GM12878 (cell line): Measurements from ENCODE around the gene ARRDC5. TPM values are rescaled to one million over a fixed set of nuclear protein-coding genes. Genes with fewer than 3 reads are reported as not detected.
A peak's percentile ranks its signal among the peaks of the same experiment; 100 is the strongest.

Experiments
- ATAC-seq: fragments of 200-7000 bp; cut with Tn5 transposase; 3 replicates; pipeline ENCODE4 v1.9.1; 2020; ENCODE audit warnings: mild to moderate bottlenecking, moderate library complexity
- BruUV-seq: library from RNA; stranded (reverse); fragments of 400-500 nt; replicated peaks from 2 replicates; lab custom pipeline; 2021; lab: Mats Ljungman, UMichigan
- CTCF ChIA-PET: fragments of 300-600 bp; sonication (Branson Sonifier 250); formaldehyde crosslinking; extraction: SDS; loops from one replicate; lab custom pipeline; 2021; ENCODE audit warnings: inconsistent platforms; lab: Yijun Ruan, JAX
- POLR2A ChIA-PET: fragments of 350-600 bp; formaldehyde crosslinking; extraction: SDS; loops from one replicate; lab custom pipeline; 2021; ENCODE audit warnings: inconsistent platforms; lab: Charles Lee
- RAD21 ChIA-PET: fragments of 300-600 bp; sonication (Branson Sonifier 250); formaldehyde crosslinking; loops from one replicate; lab custom pipeline; 2023; ENCODE audit warnings: antibody characterized with exemption; ENCODE audit not compliant: unreplicated experiment; lab: Charles Lee
- SMC1A ChIA-PET: fragments of 300-600 bp; sonication (Branson Sonifier 250); formaldehyde crosslinking; loops from one replicate; lab custom pipeline; 2023; ENCODE audit not compliant: unreplicated experiment, uncharacterized antibody; lab: Charles Lee
- DNase-seq: peaks from one replicate; pipeline ENCODE4 v3.0.0-alpha.2; 2011; ENCODE audit warnings: low read depth, low spot score
- FAIRE-seq: peaks from 3 replicates; lab custom pipeline; 2011; peaks lifted over from hg19 to GRCh38; lab: Jason Lieb, UNC
- H2AFZ ChIP-seq: 2 replicates; pipeline ENCODE4 v1.6.0; 2011; ENCODE audit warnings: low read depth, low read length, control low read depth; ENCODE audit not compliant: control insufficient read depth
- H3K27ac ChIP-seq: 2 replicates; pipeline ENCODE4 v1.5.1; 2011; ENCODE audit warnings: control low read depth; ENCODE audit not compliant: control insufficient read depth, insufficient read depth
- H3K27me3 ChIP-seq, 2 experiments: replicated peaks in 1 of 2; 2 replicates each; pipeline versions ENCODE4 v1.6.0 to v1.6.1; 2011; ENCODE audit warnings: low read length in 1 of 2; ENCODE audit not compliant: control insufficient read depth in 2 of 2, insufficient read depth in 2 of 2
- H3K36me3 ChIP-seq, 2 experiments: 2 replicates each; pipeline ENCODE4 v1.5.1; 2011; ENCODE audit warnings: low read length in 1 of 2; ENCODE audit not compliant: control insufficient read depth in 2 of 2, insufficient read depth in 2 of 2
- H3K4me1 ChIP-seq: 2 replicates; pipeline ENCODE4 v1.6.1; 2011; ENCODE audit warnings: mild to moderate bottlenecking, low read length, moderate library complexity, mixed read lengths; ENCODE audit not compliant: control insufficient read depth, insufficient read depth
- H3K4me2 ChIP-seq: 2 replicates; pipeline ENCODE4 v1.6.0; 2011; ENCODE audit warnings: control low read depth; ENCODE audit not compliant: control insufficient read depth, insufficient read depth
- H3K4me3 ChIP-seq: fragments of 200-600 bp; sonication (generic); 2 replicates; pipeline ENCODE4 v1.5.1; 2016
- H3K79me2 ChIP-seq: 2 replicates; pipeline ENCODE4 v1.6.0; 2011; ENCODE audit warnings: low read length; ENCODE audit not compliant: control insufficient read depth, insufficient read depth
- H3K9ac ChIP-seq: 2 replicates; pipeline ENCODE4 v1.8.0; 2011; ENCODE audit warnings: low read length, control low read depth, mixed read lengths; ENCODE audit not compliant: control insufficient read depth, insufficient read depth
- H3K9me3 ChIP-seq: replicated peaks from 3 replicates; pipeline ENCODE4 v1.5.1; 2011; ENCODE audit warnings: mild to moderate bottlenecking, low read length; ENCODE audit not compliant: control insufficient read depth, insufficient read depth
- H4K20me1 ChIP-seq: 2 replicates; pipeline ENCODE4 v1.6.0; 2011; ENCODE audit not compliant: control insufficient read depth, insufficient read depth
- BCL3 ChIP-seq: IDR thresholded peaks from 2 replicates; pipeline ENCODE4 v1.6.1; 2011; ENCODE audit warnings: borderline replicate concordance, low read depth, mild to moderate bottlenecking, moderate library complexity, low read length; ENCODE audit not compliant: insufficient read depth, poor library complexity, severe bottlenecking
- CREB1 ChIP-seq: IDR thresholded peaks from 2 replicates; pipeline ENCODE4 v1.6.1; 2012; ENCODE audit warnings: low read depth, mild to moderate bottlenecking, inconsistent platforms
- EED ChIP-seq: sonication (generic); IDR thresholded peaks from 2 replicates; pipeline ENCODE4 v1.6.1; 2016; ENCODE audit warnings: antibody characterized with exemption, low read depth
- EGR1 ChIP-seq, 2 experiments: IDR thresholded peaks; 1 replicate in 1 of 2; 2 replicates in 1 of 2; pipeline ENCODE4 v1.6.1; 2011 to 2012; ENCODE audit warnings: low read depth in 2 of 2, low read length in 2 of 2, borderline replicate concordance in 1 of 2, mild to moderate bottlenecking in 1 of 2, moderate library complexity in 1 of 2
- IKZF1 ChIP-seq: fragments of 450-650 bp; conservative IDR thresholded peaks from 2 replicates; pipeline ENCODE4 v1.6.1; 2017; ENCODE audit warnings: antibody characterized with exemption, mild to moderate bottlenecking
- IKZF2 ChIP-seq, 2 experiments: fragments of 450-650 bp; IDR thresholded peaks; 2 replicates each; pipeline ENCODE4 v1.6.1; 2017; ENCODE audit warnings: mild to moderate bottlenecking in 2 of 2, moderate library complexity in 2 of 2
- KAT2A ChIP-seq: conservative IDR thresholded peaks from 2 replicates; pipeline ENCODE4 v1.6.1; 2011; ENCODE audit warnings: low read depth, low read length; ENCODE audit not compliant: control insufficient read depth
- NR2C2 ChIP-seq: IDR thresholded peaks from 2 replicates; pipeline ENCODE4 v1.6.1; 2011; ENCODE audit warnings: borderline replicate concordance, low read depth; ENCODE audit not compliant: control insufficient read depth, insufficient read length
- PAX8 ChIP-seq: fragments of 450-650 bp; IDR thresholded peaks from 2 replicates; pipeline ENCODE4 v1.6.1; 2017; ENCODE audit warnings: mild to moderate bottlenecking, moderate library complexity
- POLR2A ChIP-seq: IDR thresholded peaks from 2 replicates; pipeline ENCODE4 v1.6.1; 2011; ENCODE audit warnings: low read depth, mild to moderate bottlenecking, low read length
- RAD21 ChIP-seq: IDR thresholded peaks from 2 replicates; pipeline ENCODE4 v1.6.1; 2011; ENCODE audit warnings: mild to moderate bottlenecking, low read depth, low read length, moderate library complexity; ENCODE audit not compliant: insufficient read depth
- RAD51 ChIP-seq: fragments of 450-650 bp; IDR thresholded peaks from 2 replicates; pipeline ENCODE4 v1.6.1; 2016; ENCODE audit warnings: moderate library complexity, mild to moderate bottlenecking, inconsistent platforms
- SPI1 ChIP-seq: IDR thresholded peaks from 2 replicates; pipeline ENCODE4 v1.6.1; 2011; ENCODE audit warnings: low read depth, mild to moderate bottlenecking, low read length, moderate library complexity, borderline replicate concordance; ENCODE audit not compliant: insufficient read depth
- SRF ChIP-seq, 2 experiments: IDR thresholded peaks; 2 replicates each; pipeline ENCODE4 v1.6.1; 2011; ENCODE audit warnings: low read depth in 2 of 2, low read length in 2 of 2, mild to moderate bottlenecking in 1 of 2, moderate library complexity in 1 of 2
- TCF7 ChIP-seq: IDR thresholded peaks from 2 replicates; pipeline ENCODE4 v1.6.1; 2014; ENCODE audit warnings: antibody characterized with exemption, borderline replicate concordance
- USF2 ChIP-seq: IDR thresholded peaks from 2 replicates; pipeline ENCODE4 v1.6.1; 2011; ENCODE audit warnings: low read depth, low read length, improper control_type of control experiment, borderline replicate concordance
- YY1 ChIP-seq: IDR thresholded peaks from 2 replicates; pipeline ENCODE4 v1.6.1; 2011; ENCODE audit warnings: low read depth, mild to moderate bottlenecking, low read length
- ZBTB33 ChIP-seq: fragments of 450-650 bp; IDR thresholded peaks from 2 replicates; pipeline ENCODE4 v1.6.1; 2017; ENCODE audit warnings: mild to moderate bottlenecking
- ZSCAN29 ChIP-seq: fragments of 450-650 bp; IDR thresholded peaks from 2 replicates; pipeline ENCODE4 v1.6.1; 2017; ENCODE audit warnings: mild to moderate bottlenecking, moderate library complexity
- WGBS: methylation state at CpG from one replicate; pipeline ENCODE4 v1.1.6; 2016; ENCODE audit warnings: low lambda C conversion rate; ENCODE audit not compliant: insufficient replicate concordance, insufficient coverage; ENCODE audit errors: missing lambda C conversion rate; 5-methylcytosine and 5-hydroxymethylcytosine counted together
- in situ Hi-C: fragments of 300-500 bp; cut with MboI; formaldehyde crosslinking; loops from 9 replicates; pipeline ENCODE4 v1.14.3; 2018; ENCODE audit warnings: mixed read lengths
- intact Hi-C: fragments of 100-400 bp; cut with micrococcal nuclease; formaldehyde crosslinking; loops from one replicate; pipeline ENCODE4 v1.14.2; 2022; ENCODE audit not compliant: unreplicated experiment
- polyA plus RNA-seq, 11 experiments: library from polyadenylated mRNA; depleted of rRNA in 4 of 11; unstranded in 6 of 11; stranded (reverse) in 5 of 11; fragments of >200 nt; fragmentation: Nextera tagmentation in 4 of 11; fragmentation: Illumina TruSeq in 1 of 11; extraction: Ambion mirVana in 4 of 11; extraction: Trizol in 1 of 11; gene quantifications; 1 replicate in 1 of 11; 2 replicates in 10 of 11; pipeline versions ENCODE4 v1.2.1 to v1.2.3, GENCODE V29; 2011 to 2016; ENCODE audit warnings: inconsistent platforms in 2 of 11, missing spikeins in 2 of 11, low read depth in 1 of 11
- total RNA-seq, 4 experiments: library from RNA; depleted of rRNA in 3 of 4; stranded (reverse); fragments of >200 nt in 3 of 4; fragmentation: Illumina TruSeq in 1 of 4; extraction: Trizol in 1 of 4; gene quantifications; 2 replicates each; pipeline versions ENCODE4 v1.2.1 to v1.2.3, GENCODE V29; 2013 to 2021

Gene ARRDC5
- total and polyA plus RNA-seq, 10 of the 15 experiments (the other 5 are each of a cell fraction or from before 2014, with no cell fraction given): 0.03 to 0.38 (median 0.12) TPM; not detected in 2

DNA sequence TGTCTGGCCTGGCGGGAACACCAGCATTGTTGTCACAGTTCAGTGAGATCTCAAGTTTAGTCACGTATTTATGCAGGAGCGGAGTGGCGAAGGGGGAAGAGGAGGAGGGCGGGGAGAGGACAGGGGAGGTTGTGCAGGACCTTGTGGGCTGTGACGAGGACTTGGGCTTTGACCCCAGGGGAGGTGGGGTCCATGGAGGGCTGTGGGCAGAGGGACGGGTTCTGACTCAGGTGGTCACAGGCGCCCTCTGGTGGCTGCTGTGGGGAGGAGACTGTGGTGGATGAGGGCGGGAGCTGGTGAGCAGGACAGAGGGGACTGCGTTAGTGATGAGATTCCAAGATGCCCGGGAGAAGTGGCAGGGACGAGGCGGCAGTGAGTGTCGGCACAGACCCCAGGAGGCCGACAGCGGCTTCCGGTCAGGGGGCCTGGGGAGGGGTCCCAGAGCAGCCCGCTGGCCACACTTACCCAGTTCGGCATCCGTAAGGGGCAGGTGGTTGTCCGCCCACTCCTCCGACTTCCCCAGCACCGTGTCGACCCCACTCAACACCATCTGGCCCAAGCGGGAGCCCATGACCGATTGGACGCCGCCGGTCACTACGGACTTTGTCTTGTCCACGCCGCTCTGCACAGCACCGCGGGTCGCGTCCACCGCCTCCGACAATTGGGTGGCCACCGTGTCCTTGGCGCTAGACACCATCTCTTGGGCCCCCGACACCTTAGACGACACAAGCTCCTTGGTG lies 51.0 kb downstream of the ARRDC5 start:
- no peaks in the 10 kb centered on the region for H4K20me1 ChIP-seq
- DNase-seq: no peak
- ChIA-PET RAD21 (interaction anchor here (0.6 to 7.6 kb wide), 11 partner anchors 10 to 180 kb away, joined by 3 to 158 read pairs (median 4); partner anchors contain the start of gene TICAM1), SMC1A (interaction anchor here (1.0 to 13.9 kb wide), 8 partner anchors 11 to 60 kb away, joined by 3 to 176 read pairs (median 6); partner anchors contain the start of gene PLIN3), CTCF (interaction anchor here (0.6 to 10.7 kb wide), 24 partner anchors 9 to 277 kb away, joined by 3 to 346 read pairs (median 6); partner anchors contain the start of genes FEM1A, KDM4B, PLIN3 and TICAM1), POLR2A (interaction anchor here (0.7 to 1.4 kb wide), 3 partner anchors 10 to 42 kb away, joined by 3 to 6 read pairs (median 4); no protein-coding TSS in a partner anchor)
- no TSS peak for BruUV-seq
- intact Hi-C loops (loop anchor here (1.0 kb wide), 1 partner anchor 42 kb away; no protein-coding TSS in a partner anchor), in situ Hi-C loops (loop anchor here (5.0 kb wide), 1 partner anchor 44 kb away; no protein-coding TSS in a partner anchor)
- ATAC-seq: peak; percentile 96
- H3K9me3 ChIP-seq: no peaks in the 10 kb centered on the region
- 49% methylated on average over 36 of the region's 42 CpGs for WGBS
- H3K4me1 ChIP-seq: peaks cover 28% of the 10 kb centered on the region
- H2AFZ ChIP-seq: peak overlapping the region; percentile 58
- no peak overlapping the region for H3K9ac ChIP-seq
- FAIRE-seq: peak; percentile 61
- peak overlapping the region; percentile 54 for H3K4me2 ChIP-seq
- no peak overlapping the region for H3K4me3 ChIP-seq
- no peak overlapping the region; the same call in 1 of the 2 replicates for H3K27ac ChIP-seq
- H3K36me3 ChIP-seq: peaks cover 8 to 9% of the 10 kb centered on the region in 2 experiments
- no peaks in the 10 kb centered on the region for H3K79me2 ChIP-seq
- H3K27me3 ChIP-seq: no peaks in the 10 kb centered on the region
- TF ChIP-seq PAX8: no peak
- TF ChIP-seq POLR2A: no peak; the same call in 1 of the 2 replicates
- no peak for TF ChIP-seq BCL3
- no peak for TF ChIP-seq RAD51
- TF ChIP-seq RAD21: peak; percentile 84
- no peak for TF ChIP-seq SPI1
- no peak for TF ChIP-seq SRF (IDR thresholded peaks at IDR 0.05; ENCODE audit: low read depth in 2 of 2, low read length in 2 of 2)
- TF ChIP-seq USF2: no peak
- TF ChIP-seq IKZF1: peak; percentile 56
- TF ChIP-seq EED: 0 out of 2 replicates have a peak, but pooled peaks have one; percentile 33
- peak; percentile 68 to 80 for TF ChIP-seq IKZF2 (IDR thresholded peaks at IDR 0.05)
- TF ChIP-seq NR2C2: no peak
- TF ChIP-seq ZBTB33: no peak
- peak; percentile 50 for TF ChIP-seq CREB1
- no peak for TF ChIP-seq TCF7
- peak; percentile 69; the same call in 1 of the 2 replicates for TF ChIP-seq YY1
- TF ChIP-seq KAT2A: no peak
- TF ChIP-seq EGR1 (IDR thresholded peaks at IDR 0.05; ENCODE audit: borderline replicate concordance in 1 of 2, low read depth in 2 of 2, low read length in 2 of 2): no peak
- 0 out of 2 replicates have a peak, but pooled peaks have one; percentile 20 for TF ChIP-seq ZSCAN29
